ENCODE measurements around the gene TMEM253.
A peak's percentile ranks its signal among the peaks of the same experiment; 100 is the strongest.

Gene TMEM253

GRCh38 chr14:21103710-21104447, 3.0 kb downstream of the TMEM253 start:
- DNase-seq (ENCODE audit: low read depth in 2 of 2): peak; percentile 86 to 88

GRCh38 chr14:21104448-21105060, 3.7 kb downstream of the TMEM253 start:
- DNase-seq (ENCODE audit: low read depth in 2 of 2): peak in 1 of 2 experiments; percentile 36

- DNase-seq (ENCODE audit: low read depth in 2 of 2): no peak
These were observed 4.2 kb downstream of the TMEM253 start for GRCh38 chr14:21105095-21105494.

GRCh38 chr14:21106176-21106497, 5.3 kb downstream of the TMEM253 start:
- no peak for DNase-seq (ENCODE audit: low read depth in 2 of 2)

- DNase-seq (ENCODE audit: low read depth in 2 of 2): no peak
These were observed 5.8 kb downstream of the TMEM253 start for GRCh38 chr14:21106498-21107282.

GRCh38 chr14:21107283-21107800, 6.5 kb downstream of the TMEM253 start:
- no peak for DNase-seq (ENCODE audit: low read depth in 2 of 2)

GRCh38 chr14:21108791-21109190, 7.9 kb downstream of the TMEM253 start:
- DNase-seq (ENCODE audit: low read depth in 2 of 2): no peak

GRCh38 chr14:21109377-21110138, 8.7 kb downstream of the TMEM253 start:
- no peak for DNase-seq (ENCODE audit: low read depth in 2 of 2)

- DNase-seq (ENCODE audit: low read depth in 2 of 2): no peak
These were observed 11.4 kb downstream of the TMEM253 start for GRCh38 chr14:21112255-21112654.

- no peak for DNase-seq (ENCODE audit: low read depth in 2 of 2)
These were observed 12.5 kb downstream of the TMEM253 start for GRCh38 chr14:21113369-21113768.

- DNase-seq (ENCODE audit: low read depth in 2 of 2): no peak
These were observed 18.1 kb downstream of the TMEM253 start for GRCh38 chr14:21118933-21119332.

- DNase-seq (ENCODE audit: low read depth in 2 of 2): no peak
These were observed 19.8 kb downstream of the TMEM253 start for GRCh38 chr14:21120686-21121085.

GRCh38 chr14:21121122-21121521, 20.3 kb downstream of the TMEM253 start:
- DNase-seq (ENCODE audit: low read depth in 2 of 2): no peak

GRCh38 chr14:21123429-21123828, 22.6 kb downstream of the TMEM253 start:
- no peak for DNase-seq (ENCODE audit: low read depth in 2 of 2)

GRCh38 chr14:21133901-21134300, 33.0 kb downstream of the TMEM253 start:
- DNase-seq (ENCODE audit: low read depth in 2 of 2): no peak

- DNase-seq (ENCODE audit: low read depth in 2 of 2): no peak
These were observed 35.2 kb downstream of the TMEM253 start for GRCh38 chr14:21136024-21136423.

GRCh38 chr14:21142357-21142756, 41.5 kb downstream of the TMEM253 start:
- DNase-seq (ENCODE audit: low read depth in 2 of 2): no peak

GRCh38 chr14:21145437-21145836, 44.6 kb downstream of the TMEM253 start:
- DNase-seq (ENCODE audit: low read depth in 2 of 2): no peak

GRCh38 chr14:21149641-21150367, 48.9 kb downstream of the TMEM253 start:
- no peak for DNase-seq (ENCODE audit: low read depth in 2 of 2)

Measured in fibroblast of skin of left biceps (primary cell).